GM19372 (cell line): ENCODE results near the gene MMAA.
"Not testable (repeated sequence)": the region's sequence is repeated elsewhere in the genome, so short reads cannot be mapped to it uniquely, and the experiment has no call there.

ENCODE experiments used
- ATAC-seq: cut with Tn5 transposase; IDR thresholded peaks from one replicate; pipeline ENCODE4 v1.9.1; 2021; ENCODE audit warnings: mild to moderate bottlenecking, low read depth, moderate library complexity; ENCODE audit not compliant: unreplicated experiment

Gene MMAA

GRCh38 chr4:145626623-145626982 lies 7.4 kb downstream of the MMAA start:
- no peak for ATAC-seq

DNA sequence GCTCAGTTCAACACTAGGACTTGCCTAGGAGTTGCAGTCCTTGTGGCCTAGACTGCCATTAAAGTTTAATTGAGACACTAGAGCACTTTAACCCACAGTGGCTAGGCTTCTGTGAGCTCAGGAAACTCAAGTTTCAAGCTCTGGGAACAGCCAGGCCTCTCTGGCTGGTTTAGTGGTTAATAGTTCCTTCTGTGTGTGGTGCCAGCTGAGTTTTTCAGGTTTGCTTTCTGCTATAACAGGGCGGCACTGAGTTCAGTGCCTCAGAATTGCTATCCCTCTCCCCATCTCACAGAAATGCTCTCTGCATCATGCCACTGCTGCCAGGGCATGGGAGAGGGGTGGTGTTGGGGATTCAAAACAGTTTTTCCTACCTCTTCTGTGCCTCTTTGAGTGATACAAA lies 15.9 kb downstream of the MMAA start:
- no peak for ATAC-seq

DNA sequence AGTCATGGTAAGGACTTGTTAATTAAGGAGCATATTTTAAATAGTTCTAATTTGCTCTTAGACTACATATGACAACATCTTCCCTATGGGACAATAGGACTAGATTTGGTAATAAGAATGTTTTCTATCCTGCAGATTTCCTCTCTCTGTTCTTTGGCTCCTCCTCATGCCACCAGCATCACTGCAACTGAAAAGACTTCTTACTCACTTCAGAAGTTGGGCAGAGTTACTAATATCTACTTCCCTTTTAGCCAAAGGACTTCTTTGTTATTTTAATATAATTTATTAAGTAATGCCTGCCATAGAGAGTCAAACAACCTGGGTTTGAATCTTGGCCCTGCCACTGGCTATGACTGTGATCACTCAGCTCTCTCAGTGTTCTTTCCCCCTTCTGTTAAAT lies 16.4 kb downstream of the MMAA start:
- ATAC-seq: no peak

- no peak for ATAC-seq
These were observed 20.1 kb downstream of the MMAA start for GRCh38 chr4:145639186-145639698.

- ATAC-seq: not testable (repeated sequence)
These were observed 21.1 kb downstream of the MMAA start for GRCh38 chr4:145640236-145640635.

DNA sequence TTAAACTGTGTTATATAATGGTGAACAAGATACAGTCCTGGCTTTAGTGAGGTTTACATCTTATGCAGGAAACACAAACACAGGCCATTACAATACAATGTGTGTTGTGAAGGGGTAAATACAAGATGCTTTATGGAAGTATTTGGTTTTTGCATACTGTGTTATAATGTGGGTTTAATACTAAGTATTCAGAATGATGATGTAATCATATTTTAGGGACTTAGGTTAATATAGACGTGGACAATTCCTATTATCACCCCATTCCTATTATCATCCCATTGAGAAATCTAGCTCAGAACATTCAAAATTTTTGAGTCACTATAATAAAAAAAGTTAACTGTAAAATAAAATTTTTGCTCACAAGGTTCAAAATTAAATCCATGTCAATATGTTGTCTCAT lies 24.1 kb downstream of the MMAA start:
- no peak for ATAC-seq

DNA sequence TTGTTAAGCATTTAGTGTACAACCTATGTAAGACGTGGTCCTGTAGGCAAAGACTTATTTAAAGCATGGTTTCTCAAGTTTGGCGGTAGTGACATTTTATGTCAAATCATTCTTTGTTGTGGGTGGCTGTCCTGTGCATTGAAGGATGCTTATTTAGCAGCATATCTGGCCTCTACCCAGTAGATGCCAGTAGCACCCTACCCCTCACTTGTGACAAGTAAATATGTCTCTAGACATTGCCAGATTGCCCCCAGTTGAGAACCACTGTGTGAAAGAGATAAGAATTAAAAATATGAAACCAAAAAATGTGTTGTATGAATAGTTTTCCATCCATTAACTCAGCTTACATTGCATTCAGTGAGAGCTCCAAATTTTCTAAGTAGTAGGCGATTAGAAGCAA lies 25.5 kb downstream of the MMAA start:
- no peak for ATAC-seq

DNA sequence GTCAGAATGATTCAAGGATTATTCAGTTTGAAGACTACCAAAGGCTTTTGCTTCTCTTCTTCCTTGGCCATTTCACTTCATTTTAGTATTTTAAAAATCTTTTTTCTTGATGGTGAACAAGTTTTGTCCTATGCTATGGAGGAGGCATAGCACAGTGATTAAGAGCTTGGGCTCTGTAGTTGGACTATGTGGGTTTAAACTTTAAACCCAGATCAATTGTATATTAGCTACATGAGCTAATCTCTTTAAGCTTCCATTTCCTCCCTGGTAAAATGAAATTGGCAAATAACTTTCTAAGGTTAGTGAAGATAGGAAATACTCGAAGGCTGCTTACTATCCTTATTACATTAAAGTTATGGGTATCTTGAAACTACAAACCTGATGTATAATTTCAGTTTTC lies 37.0 kb downstream of the MMAA start:
- no peak for ATAC-seq

DNA sequence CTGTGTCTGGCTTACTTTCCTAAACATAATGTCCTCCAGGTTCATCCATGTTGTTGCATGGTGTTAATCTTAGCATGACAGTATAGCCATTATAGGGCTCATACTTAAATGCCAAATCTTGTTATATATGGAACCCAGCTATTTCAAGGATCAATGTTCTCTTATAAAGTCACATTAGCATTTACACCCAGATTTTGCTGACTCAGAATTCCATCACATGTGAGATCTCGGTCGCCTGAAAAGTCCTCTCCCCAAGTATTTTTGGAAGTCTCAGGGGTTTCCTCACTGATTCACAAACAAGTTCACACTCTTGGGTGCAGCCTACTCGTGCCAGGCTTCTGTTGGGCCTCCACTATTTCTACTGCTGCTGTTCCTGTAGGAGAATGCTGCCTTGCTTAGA lies 40.9 kb downstream of the MMAA start:
- ATAC-seq: no peak

GRCh38 chr4:145663194-145663593 lies 44.0 kb downstream of the MMAA start:
- no peak for ATAC-seq

DNA sequence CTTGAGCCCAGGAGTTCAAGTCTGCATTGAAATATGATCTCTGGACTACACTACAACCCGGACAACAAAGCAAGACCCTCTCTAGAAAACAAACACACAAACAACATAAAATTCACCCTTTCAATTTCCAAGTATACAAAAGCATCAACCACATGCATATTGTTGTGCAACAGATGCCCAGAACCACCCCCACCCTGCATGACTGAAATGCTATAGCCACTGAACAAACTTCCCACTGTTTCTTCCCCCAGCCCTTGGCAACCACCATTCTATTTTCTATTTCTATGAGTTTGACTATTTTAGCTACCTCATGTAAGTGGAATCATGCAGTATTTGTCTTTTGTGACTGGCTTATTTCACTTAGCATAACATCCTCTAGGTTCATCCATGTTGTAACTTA lies 46.6 kb downstream of the MMAA start:
- no peak for ATAC-seq

GRCh38 chr4:145670422-145670821 lies 51.2 kb downstream of the MMAA start:
- ATAC-seq: no peak

GRCh38 chr4:145679520-145679919 lies 60.3 kb downstream of the MMAA start:
- no peak for ATAC-seq

DNA sequence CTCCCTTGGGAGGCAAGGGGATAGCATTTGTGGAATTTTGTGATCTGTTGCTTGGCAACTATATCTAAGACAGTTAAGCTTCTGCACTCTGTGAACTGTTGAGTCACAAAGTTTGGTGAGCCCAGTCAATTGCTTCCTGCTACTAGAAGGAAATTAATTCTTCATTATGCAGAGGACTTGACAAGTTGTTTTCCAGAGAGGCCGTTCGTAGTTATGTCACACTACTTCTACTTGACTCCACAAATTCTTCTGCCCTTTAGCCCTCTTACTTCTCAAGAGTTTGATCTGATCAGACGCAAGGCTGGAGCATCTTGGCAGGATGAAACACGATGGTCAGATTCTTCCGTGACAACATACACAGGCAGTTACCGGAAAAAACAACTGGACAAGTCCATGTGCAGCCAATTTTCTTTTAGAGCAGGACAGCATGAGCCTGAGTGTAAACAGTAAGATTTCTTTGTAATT lies 60.8 kb downstream of the MMAA start, which contains the start of gene C4orf51:
C4orf51 (plus strand) TSS at position 156 of the 465 bp plus-strand sequence; CDS start at position 214, 58 bp downstream.
- ATAC-seq: no peak

- ATAC-seq: no peak
These were observed 61.7 kb downstream of the MMAA start for GRCh38 chr4:145680902-145681301.

DNA sequence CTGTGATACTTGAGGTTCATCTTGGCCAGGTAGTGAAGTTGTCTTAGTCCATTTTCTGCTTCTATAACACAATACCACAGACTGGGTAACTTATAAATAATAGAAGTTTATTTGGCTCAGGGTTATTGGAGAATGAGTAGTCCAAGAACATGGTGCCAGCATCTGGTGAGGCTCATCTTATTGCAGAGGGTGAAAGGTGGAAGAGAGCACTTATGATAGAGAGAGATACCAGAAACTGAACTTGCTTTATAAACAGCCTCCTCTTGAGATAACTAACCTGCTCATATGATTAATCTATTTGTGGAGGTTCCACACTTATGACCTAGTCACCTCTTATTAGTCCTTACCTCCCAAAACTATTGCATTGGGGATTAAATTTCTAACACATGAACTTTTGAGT lies 62.3 kb downstream of the MMAA start:
- no peak for ATAC-seq

DNA sequence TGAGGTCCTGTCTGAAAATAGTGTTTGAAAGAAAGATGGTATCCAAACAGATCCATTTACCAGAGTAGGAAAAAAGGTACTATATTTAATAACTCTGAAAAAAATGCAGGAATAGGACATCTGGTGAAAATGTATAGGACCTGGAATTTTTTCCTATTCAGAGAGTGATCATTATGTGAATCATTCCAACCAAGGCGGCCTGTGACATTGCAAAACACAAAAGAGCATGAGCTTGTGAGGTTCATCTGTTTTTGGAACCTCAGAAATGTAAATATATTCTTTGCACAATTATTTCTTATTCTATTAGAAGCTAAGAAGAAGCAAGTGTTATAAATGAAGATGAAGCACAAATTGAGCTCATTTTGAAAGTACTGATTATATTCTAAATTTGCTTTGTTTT lies 62.8 kb downstream of the MMAA start:
- no peak for ATAC-seq

- no peak for ATAC-seq
These were observed 67.8 kb downstream of the MMAA start for GRCh38 chr4:145686991-145687390.

- no peak for ATAC-seq
These were observed 71.4 kb downstream of the MMAA start for GRCh38 chr4:145690610-145691009.

DNA sequence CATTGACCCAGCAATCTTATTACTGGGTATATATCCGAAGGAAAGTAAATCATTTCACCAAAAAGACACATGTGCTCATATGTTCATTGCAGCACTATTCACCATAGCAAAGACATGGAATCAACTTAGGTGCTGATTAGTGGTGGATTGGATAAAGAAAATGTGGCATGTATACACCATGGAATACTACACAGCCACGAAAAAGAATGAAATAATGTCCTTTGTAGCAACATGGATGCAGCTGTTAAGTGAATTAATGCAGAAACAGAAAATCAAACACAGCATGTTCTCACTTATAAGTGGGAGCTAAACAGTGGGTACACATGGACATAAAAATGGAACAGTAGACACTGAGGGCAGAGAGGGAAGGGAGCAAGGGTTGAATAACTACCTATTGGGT lies 72.2 kb downstream of the MMAA start:
- ATAC-seq: not testable (repeated sequence)

DNA sequence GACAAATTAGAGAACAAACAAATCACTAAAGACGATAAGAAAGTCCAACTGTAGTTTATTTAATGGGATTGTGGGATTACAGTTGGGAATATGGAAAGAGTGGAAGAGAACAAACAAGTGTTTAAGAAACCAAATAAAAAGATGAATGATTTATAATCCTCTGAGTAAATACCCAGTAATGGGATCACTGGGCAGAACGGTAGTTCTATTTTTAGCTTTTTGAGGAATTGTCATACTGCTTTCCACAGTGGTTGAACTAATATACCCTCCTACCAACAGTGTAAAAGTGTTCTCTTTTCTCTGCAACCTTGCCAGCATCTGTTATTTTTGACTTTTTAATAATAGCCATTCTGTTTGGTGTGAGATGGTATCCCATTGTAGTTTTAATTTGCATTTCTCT lies 75.7 kb downstream of the MMAA start:
- no peak for ATAC-seq

- no peak for ATAC-seq
These were observed 78.1 kb downstream of the MMAA start for GRCh38 chr4:145697332-145697731.

GRCh38 chr4:145698507-145698906 lies 79.3 kb downstream of the MMAA start:
- no peak for ATAC-seq
